ENCODE data around the gene ACTL9.
"Not testable (repeated sequence)": the region's sequence is repeated elsewhere in the genome, so short reads cannot be mapped to it uniquely, and the experiment has no call there.

ACTL9 gene

GRCh38 chr19:8698433-8699063 lies at the start of gene ACTL9:
Gene ACTL9 (minus strand): TSS chr19:8698795. CDS start chr19:8698701, 94 bp downstream.
- no peak for DNase-seq

DNA sequence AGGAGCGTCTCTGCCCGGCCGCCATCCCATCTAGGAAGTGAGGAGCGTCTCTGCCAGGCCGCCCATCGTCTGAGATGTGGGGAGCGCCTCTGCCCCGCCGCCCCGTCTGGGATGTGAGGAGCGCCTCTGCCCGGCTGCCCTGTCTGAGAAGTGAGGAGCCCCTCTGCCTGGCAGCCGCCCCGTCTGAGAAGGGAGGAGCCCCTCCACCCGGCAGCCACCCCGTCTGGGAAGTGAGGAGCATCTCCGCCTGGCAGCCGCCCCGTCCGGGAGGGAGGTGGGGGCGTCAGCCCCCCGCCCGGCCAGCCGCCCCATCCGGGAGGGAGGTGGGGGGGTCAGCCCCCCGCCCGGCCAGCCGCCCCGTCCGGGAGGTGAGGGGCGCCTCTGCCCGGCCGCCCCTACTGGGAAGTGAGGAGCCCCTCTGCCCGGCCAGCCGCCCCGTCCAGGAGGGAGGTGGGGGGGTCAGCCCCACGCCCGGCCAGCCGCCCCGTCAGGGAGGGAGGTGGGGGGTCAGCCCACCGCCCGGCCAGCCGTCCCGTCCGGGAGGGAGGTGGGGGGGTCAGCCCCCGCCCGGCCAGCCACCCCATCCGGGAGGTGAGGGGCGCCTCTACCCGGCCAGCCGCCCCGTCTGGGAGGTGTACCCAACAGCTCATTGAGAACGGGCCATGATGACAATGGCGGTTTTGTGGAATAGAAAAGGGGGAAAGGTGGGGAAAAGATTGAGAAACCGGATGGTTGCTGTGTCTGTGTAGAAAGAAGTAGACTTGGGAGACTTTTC lies 40.9 kb upstream of the ACTL9 start:
- not testable (repeated sequence) for DNase-seq

- no peak for DNase-seq
These were observed 39.8 kb upstream of the ACTL9 start for GRCh38 chr19:8738377-8738776.

DNA sequence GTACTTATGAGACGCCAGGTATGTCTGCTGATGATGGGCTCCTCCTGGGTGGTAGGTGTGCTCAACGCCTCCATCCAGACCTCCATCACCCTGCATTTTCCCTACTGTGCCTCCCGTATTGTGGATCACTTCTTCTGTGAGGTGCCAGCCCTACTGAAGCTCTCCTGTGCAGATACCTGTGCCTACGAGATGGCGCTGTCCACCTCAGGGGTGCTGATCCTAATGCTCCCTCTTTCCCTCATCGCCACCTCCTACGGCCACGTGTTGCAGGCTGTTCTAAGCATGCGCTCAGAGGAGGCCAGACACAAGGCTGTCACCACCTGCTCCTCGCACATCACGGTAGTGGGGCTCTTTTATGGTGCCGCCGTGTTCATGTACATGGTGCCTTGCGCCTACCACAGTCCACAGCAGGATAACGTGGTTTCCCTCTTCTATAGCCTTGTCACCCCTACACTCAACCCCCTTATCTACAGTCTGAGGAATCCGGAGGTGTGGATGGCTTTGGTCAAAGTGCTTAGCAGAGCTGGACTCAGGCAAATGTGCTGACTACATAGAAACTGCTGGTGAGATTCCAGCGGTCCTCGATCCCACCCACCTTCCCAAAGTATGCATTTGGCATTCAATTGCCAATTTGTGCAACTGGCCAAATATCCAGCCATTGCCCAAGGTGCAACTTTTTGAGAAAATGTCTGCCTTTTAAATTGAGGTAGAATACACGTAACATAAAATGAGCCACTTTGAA lies 33.0 kb upstream of the ACTL9 start:
- DNase-seq = no peak

GRCh38 chr19:8724276-8724675 lies 25.7 kb upstream of the ACTL9 start:
- DNase-seq = no peak

DNA sequence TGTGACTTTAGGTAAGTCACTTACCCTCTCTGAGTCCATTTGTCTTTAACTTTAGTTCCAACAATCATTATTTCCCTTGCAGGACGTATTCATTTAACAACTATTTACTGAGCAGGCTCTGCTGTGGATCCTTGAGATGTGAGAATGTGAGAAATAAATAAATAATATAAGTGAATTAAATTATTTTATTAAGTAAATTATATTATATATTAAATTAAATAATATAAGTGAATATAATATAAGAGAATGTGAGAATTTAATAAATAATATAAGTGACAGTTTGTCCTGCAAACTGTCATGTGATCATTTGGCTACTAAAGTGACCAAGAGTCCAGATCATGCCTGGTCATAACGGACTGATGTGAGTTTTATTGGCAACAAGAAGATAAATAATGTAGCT lies 23.4 kb upstream of the ACTL9 start:
- DNase-seq = no peak

DNA sequence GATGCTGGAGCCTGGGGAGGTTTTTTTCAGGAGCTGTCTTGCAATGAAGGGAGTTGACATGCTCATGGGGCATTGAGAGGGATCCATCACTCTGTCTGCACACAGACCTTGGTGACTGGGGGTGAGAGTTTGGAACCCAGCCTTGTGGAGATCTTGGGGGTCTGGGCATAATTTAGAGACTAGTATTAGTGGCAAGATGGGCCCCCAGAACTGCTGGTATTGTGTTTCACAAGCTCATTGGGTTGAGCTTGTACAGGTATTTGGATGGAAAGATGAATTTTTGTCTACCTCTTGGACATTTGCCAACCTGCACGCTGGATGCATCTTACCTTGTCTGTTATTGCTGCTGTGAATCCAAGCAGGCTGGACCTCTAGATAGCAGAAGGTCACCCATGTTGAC lies 22.7 kb upstream of the ACTL9 start, which contains the start of gene OR2Z1:
Gene OR2Z1, plus strand, starts transcription at position 301 of the 400 bp plus-strand sequence. CDS start 9,395 bp downstream, outside the sequence.
- DNase-seq = no peak

GRCh38 chr19:8710337-8710736 lies 11.7 kb upstream of the ACTL9 start:
- not testable (repeated sequence) for DNase-seq

GRCh38 chr19:8705742-8706141 lies 7.1 kb upstream of the ACTL9 start:
- DNase-seq = no peak

DNA sequence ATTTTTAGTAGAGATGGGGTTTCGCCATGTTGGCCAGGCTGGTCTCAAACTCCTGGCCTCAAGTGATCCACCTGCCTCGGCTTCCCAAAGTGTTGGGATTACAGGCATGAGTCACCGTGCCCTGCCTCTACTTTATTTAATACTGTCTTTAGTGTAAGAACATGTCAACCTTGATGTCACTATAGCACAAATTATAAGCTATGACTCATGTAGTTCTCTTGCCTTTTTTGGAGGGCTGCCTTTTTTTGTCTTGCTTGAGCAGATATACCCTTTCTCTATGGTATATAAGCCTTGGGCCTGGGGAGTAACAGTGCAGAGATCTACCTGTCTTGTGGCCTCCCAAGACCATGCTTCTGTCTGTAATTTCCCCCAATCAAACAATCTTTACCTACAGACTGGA lies 6.7 kb upstream of the ACTL9 start:
- not testable (repeated sequence) for DNase-seq

DNA sequence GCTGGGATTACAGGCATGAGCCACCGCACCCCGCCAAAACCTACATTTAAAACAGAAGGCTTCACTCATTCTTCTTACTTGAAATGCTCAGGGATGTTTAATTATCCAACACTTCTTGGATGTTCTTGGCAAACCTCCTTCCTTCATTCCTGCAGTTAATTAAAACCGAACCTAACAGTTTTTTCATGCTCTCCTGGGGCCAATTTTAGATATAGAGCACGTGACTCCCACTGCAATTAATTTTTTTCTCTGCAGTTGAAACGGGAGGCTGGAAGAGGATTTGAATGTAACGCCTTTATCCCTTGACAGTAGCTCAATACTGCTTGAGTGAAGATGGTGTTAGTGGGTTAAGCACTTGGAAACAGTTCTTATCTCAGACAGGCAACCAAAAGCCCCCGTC lies 4.6 kb upstream of the ACTL9 start:
- no peak for DNase-seq

GRCh38 chr19:8702350-8702749 lies 3.8 kb upstream of the ACTL9 start:
- no peak for DNase-seq

DNA sequence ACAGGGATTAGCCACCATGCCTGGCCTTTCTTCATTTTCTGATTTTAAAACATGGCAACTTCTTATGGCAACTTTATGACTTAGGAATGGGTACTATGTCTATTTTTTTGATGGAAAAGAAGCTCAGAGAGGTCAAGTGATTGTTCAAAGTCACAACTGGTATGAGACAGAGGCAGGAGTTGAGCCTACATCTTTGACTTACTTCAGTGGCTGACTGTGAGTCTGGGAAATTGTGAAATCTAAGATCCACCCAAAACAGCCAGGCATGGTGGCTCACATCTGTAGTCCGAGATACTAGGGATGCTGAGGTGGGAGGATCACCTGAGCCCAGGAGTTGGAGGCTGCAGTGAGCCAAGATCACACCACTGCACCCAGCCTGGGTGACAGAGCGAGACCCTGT lies 2.4 kb upstream of the ACTL9 start:
- DNase-seq = no peak

- no peak for DNase-seq
These were observed 1.3 kb upstream of the ACTL9 start for GRCh38 chr19:8699908-8700307.

DNA sequence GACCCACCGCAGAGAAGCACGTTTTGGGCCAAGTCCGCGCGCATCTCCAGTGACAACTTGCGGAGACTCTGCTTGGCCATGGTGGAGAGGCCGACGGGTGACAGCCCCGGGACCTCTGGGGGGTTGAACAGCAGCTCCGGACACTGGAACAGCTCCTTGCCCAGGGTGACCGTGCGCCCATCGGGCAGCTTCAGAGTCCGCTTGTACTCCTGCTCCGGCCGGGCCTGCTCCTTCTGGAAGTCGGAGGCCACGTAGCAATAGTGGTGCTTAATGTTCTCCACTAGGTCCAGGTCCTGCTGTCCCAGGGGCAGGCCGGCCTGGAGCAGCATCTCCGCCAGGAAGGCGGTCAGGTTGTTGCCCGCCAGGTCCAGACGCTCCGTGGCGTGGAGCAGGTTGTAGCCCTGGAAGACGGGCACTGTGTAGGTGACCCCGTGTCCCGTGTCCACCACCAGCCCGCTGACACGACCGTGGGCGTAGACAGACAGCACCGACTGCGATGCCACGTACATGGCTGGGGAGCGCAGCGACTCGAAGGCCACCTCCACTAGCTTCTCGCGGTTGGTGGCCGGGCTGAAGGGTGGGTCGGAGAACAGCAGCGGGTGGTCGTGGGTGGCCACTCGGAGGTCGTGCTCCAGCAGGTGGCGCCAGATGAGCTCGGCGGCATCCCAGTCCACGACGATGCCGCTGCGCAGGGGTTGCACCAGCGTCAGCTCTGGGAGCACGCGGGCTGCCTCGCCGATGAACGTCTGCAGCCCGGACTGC lies 743 bp downstream of the ACTL9 start:
- no peak for DNase-seq

DNA sequence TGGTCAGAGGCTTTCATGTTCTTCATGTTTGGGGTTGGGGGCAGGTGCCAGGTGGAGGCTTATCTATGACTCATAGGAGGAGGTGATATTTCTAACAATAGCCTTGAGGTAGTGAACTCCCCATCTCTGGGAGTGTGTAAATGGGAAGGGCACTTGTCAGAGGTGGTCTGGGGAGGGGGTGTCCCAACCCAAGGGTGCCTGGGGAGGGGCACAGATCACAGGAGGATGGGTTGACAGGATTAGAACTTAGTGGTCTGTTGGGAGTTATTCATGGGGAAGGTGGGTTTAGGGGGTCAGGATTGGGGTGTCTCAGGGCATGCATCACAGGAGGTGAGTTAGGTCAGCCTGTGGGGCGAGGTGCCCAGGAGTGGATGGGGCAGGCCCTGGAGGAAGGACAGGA lies 1.6 kb downstream of the ACTL9 start:
- DNase-seq = no peak

- DNase-seq = no peak
These were observed 2.7 kb downstream of the ACTL9 start for GRCh38 chr19:8695911-8696310.

GRCh38 chr19:8695501-8695900 lies 3.1 kb downstream of the ACTL9 start:
- DNase-seq = no peak

GRCh38 chr19:8690753-8691539 lies 7.6 kb downstream of the ACTL9 start:
- no peak for DNase-seq

DNA sequence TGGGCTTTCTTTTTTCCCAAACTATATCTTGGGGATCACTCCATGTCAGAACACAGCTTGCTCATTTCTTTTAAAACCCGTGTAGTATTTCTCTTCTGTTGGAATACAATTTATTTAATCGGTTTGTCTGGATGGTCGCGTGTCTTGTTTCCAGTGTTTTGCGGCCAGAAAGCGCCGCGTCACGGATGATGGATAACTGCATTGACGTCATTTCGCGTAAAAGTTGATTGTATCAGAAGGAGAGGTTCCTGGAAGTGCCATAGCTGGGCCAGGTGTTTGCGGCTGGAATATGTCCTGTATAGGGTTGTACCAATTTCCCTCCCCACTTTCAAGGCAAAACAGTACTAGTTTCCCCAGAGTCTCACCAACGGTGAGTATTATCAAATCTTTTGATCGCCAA lies 9.7 kb downstream of the ACTL9 start:
- DNase-seq = no peak

- DNase-seq = no peak
These were observed 12.0 kb downstream of the ACTL9 start for GRCh38 chr19:8686549-8686948.
